HG03045 (cell line): ENCODE measurements around the gene FERD3L.
"Not testable (repeated sequence)": the region's sequence is repeated elsewhere in the genome, so short reads cannot be mapped to it uniquely, and the experiment has no call there.

Source experiments
- ATAC-seq: cut with Tn5 transposase; IDR thresholded peaks from one replicate; pipeline ENCODE4 v1.9.1; 2021; ENCODE audit warnings: mild to moderate bottlenecking, moderate library complexity; ENCODE audit not compliant: unreplicated experiment

The FERD3L gene, protein sequence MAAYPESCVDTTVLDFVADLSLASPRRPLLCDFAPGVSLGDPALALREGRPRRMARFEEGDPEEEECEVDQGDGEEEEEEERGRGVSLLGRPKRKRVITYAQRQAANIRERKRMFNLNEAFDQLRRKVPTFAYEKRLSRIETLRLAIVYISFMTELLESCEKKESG

DNA sequence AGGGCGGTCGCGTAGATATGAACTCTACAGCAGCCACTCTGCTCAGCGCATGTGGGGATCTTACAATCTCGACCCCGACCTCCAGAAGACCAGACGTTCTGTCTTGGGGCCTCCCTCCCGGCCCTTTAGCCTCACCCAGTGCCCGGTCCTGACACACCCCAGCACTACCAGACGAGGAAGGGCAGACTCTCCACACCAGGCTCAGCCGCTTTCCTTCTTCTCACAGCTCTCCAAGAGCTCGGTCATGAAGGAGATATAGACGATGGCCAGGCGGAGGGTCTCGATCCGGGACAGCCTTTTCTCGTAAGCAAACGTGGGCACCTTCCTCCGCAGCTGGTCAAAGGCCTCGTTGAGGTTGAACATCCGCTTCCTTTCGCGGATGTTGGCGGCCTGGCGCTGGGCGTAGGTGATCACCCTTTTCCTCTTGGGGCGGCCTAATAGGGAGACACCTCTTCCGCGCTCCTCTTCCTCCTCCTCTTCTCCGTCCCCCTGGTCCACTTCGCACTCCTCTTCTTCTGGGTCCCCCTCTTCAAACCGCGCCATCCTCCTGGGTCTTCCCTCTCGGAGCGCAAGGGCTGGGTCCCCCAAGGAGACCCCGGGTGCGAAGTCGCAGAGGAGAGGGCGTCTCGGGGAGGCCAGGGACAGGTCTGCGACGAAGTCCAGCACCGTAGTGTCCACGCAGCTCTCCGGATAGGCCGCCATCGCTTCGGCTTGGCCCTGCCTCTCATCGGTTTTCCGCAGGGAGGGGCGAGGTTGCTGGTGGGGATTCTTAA, at the start of gene FERD3L:
Gene FERD3L (minus strand): TSS at position 761 of the 773 bp plus-strand sequence. CDS start 59 bp downstream, at position 702.
- no peak for ATAC-seq

DNA sequence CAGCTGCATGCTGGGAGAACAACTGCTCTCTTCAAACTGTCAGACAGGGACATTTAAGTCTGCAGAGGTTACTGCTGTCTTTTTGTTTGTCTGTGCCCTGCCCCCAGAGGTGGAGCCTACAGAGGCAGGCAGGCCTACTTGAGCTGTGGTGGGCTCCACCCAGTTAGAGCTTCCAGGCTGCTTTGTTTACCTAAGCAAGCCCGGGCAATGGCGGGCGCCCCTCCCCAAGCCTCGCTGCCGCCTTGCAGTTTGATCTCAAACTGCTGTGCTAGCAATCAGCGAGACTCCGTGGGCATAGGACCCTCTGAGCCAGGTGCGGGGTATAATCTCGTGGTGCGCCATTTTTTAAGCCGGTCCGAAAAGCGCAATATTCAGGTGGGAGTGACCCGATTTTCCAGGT, 49.2 kb upstream of the FERD3L start:
- ATAC-seq: not testable (repeated sequence)

DNA sequence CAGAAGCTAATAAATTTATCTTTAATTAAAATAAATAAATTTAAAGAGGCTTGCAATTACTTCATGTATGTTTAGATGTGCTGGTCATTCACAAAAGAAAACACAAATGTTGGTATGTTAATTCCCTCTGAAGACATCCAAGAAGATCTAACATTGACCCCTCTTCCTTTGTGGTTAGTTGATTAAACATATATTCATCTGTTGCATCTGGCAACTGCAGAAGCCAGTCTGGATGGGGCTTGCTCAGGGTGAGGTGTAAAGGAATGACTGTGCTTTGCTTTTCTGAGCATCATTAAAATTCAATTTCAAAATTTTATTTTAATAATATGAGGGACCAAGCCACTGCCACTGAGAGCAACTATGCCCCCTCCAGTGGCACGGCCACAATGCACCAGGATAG, 36.4 kb upstream of the FERD3L start:
- ATAC-seq: no peak

DNA sequence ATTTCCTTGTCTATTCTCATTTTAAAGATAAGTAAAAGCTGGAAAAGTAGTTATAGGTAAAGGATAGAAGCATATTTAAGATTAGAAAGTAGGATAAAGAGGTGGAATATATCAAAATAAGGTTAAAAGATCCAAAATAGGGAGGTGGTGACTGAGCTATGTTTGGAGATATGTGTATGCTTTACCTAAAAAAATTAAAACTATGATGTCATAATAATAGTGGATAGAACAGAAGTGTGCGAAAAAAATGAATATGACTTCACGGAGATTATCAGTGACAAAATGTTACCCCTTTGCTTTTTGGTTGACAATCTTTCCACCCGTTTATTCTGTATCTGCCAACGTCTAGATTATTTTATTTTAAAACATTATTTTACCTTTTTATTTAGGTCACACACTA, 33.4 kb upstream of the FERD3L start:
- ATAC-seq: no peak

DNA sequence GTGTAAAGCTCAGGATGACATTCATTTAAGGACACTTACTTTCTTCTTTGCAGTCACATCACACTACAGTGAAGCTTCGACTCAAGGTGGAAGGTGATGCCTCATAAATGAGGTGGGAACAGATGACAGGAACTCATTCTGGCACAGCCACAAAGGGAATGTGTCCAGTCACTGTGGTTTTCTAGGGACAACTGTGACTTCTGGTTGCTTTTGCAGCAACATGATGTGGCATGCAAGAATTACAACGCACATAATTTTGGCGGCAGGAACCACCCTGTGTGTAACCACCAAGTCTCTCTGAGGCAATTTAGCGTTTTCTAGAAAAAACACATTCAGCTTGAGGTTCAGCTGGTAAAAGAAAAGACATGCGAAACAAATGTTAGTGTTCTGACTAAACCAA, 32.0 kb upstream of the FERD3L start:
- no peak for ATAC-seq

DNA sequence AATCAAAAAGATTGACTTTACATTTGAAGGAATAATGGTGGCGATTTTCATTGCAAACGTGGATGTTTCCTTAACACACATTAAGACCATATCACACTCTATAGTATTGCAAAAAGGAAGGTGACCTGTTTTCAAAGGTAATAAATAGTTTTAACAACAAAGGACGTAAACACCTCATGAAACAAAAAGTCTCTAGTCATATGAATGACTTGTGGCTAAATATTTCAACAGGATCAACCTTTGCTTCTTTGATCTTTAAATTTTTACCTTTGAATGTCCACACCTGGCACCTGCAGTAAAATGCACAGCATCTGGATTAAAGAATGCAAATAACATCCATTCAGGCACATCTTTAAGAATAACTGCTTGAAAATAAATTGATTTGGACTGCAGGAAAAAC, 30.0 kb upstream of the FERD3L start:
- ATAC-seq: no peak

DNA sequence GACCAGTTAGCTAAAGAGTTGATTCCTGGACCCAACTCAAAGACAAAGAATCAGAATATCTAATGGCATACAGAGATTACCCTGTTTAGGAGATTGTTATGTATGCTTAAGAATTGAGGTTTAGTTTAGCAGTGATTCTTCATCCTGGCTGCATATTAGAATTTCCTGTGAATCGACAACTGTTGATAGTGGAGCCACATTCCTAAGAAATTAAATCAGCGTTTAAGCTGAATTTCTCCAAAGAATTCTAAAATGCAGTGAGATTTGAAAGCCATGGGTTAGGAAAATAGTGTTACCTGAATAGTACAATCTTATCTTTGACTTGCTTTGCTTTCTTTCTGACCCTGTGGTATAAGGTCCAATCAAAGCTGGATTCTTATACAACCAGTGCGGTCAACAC, 16.4 kb upstream of the FERD3L start:
- ATAC-seq: no peak

DNA sequence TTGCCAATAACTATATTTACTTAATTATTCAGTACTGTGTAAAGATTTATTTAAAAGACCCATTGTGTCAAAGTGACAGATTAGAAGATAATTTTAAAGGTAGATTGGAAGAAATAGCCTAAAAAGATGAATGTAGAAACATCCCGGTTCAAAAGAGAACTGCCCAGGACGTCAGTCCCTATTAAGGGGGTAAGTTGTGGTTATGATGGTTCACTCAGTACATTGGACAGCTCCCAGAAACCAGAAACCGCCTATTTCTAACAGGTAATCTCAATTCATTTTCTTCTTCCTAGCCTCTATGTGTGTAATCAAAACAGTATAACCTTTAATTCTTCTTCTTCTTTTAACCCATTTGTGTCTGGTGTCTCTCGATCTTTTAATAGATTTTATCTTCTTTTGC, 1.5 kb upstream of the FERD3L start:
- ATAC-seq: no peak

DNA sequence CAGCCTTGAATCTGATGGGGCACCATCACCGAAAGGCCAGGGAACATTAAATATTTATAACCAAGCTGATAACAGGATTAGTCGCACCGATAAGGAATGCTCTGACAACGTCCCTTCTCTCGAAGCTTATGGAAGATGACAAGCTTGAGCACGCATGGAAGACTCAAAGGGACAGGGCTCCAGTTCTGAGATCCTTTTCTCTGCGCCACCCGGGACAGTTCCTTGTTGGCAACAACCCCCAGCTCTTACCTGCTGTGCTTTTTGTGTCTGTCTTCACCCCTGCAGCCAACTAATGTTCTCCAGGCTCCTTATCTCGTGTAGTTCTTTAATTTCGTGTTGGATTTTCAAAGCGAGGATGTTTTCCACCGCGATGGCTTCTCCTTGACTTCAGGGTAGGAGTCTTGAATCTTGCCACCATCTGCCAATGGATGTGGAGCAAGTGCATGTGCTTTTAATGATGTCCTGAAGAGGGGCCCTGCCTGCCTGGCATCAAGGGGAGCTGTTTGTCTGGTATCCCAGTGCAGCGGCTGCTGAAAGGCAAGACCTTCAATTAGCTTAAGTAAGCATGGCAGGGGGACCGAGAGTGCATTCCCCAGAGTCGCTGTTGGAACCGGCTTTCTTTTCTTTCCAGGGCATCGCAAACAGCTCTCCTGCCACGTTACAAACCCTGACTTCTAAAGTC, 354 bp upstream of the FERD3L start:
- ATAC-seq: no peak

DNA sequence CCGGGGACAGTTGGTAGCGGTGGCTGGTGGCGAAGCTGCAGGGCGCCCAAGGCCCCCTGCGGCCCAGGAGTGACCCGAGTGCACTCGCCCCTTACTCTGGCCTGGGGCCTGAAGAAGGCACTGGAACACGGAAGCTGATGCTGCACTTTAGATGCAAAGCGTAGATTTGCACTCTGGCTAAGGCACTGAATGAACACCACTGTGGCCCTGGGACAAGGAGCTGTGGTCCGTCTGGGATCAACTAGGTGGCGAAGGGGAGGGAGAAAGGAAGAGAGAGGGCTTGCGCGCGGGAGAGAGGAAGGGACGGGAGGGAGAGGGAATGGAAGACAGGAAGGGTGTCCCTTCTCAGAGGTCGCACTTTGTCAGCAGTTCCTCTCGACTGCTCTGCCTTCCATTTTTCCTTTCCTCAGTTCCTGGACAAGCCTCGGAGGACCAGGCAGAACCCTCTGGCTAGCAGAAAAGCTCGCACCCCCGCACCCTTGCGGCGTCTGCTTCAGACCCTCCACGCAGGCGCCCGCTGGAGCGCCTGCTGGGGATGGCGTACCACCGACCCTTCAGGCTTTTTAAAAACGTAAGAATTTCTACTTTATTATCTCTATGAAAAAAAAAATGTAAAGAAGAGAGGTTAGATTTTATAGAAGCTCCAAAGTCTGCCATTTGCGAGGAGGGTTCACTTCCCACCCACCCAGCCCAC, 1.2 kb downstream of the FERD3L start:
- ATAC-seq: no peak

DNA sequence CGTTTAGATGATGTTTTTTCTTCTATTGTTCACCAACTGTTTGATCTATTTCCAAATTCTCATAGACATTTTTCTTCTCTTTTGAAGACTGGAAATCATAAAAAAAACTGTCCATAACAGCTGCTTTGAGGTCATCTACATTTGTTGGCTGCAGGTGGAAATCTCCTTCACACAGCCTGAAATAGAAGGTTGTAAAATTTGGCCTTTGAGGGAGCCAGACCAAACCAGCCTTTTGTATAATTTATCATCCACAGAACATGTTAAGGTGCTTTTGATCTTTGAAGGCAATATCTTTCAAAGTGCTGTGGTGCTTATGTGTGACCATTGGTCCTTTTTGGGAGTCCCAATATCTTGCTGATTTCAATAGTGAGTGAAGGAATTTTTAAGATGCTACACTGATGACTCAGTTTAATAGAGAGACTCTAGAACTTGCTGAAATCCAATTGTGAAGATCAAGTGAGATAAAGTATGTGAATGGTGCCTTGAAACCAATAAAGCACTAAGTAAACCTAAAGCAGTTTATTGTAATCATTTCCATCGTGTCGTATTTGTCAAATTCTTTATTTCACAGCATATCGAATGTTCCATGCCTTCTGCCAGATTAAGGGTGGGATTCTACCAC, 5.4 kb downstream of the FERD3L start:
- ATAC-seq: no peak

DNA sequence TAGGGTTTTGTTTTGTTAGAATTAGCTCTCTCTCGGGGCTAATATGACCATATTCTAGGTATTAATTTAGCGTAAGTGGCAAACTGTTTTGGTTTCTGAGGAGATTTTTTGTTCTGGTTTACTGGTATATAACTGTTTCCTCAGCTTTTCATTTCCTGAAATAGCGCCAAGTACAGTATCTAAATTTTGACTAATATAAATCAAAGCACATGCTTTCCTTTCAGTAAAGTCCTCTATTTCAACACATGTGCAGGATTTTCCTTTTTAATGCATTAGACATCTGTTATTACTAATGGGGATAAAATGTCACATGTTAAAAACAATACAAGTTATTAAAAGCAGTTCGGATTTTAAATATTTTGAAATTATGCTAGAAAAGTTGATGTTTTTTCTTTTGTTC, 11.3 kb downstream of the FERD3L start:
- no peak for ATAC-seq

DNA sequence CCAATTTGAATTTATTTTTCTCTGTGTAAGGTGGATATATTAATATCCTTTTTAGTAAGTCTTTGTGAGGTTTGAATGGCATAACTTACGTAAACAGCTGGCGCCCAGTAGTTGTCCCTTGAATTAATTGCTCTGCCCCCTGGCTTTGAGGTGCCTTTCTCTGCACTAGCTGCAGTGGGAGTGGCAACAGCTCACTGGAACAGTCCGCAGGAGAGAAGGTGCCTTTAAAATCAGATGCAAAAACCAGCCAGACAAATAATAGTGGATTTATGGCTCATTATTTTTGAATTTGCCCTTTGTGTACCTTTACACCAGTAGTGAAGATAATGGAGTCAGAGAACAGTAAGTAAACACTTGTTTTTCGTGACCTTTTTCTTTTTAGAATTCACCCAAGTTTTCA, 11.8 kb downstream of the FERD3L start:
- no peak for ATAC-seq

DNA sequence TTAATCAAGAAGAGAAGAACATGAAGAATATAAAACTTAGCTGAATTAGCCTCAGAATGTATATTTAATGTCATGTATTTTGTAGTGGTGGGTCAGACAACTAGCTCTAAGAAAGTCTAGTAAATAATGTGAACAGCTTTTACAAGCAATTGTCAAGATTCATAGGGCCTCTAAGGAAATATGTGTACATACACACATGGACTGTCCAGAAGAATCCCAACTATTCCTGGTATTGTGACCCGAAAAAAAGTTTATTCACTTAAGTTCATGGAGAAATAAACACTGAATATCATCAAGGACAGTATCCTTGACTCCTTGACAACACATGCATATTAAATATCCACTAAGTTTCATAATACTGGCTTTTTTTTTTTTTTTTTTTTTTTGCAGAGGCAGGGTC, 16.4 kb downstream of the FERD3L start:
- ATAC-seq: no peak

DNA sequence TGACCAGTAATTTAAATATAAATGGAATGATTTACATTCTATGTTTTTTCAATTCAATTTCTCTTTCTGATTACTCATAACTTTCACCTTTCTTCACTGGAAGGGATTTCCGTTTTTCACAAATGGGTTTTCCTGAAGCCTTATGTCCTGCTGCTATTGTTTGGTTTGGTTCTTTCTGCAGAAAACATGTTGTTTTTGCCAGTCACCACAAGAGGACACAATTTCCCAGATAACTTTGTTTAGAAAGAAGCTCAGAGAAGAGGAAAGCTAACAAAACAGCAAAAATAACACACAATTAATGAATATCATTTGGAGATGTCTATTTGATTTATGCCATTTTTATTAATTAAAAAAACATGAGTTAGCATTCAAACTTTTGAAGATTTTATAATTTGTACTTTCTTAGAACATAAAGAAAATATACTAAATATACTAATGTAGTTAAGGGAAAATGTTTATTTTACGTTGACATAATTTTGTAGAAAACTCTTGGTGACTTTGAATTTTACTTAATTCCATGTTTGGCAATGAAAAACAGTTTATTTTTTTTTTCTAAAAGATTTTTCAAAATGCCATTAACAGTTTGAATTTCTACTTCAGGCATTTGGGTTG, 23.1 kb downstream of the FERD3L start:
- no peak for ATAC-seq

DNA sequence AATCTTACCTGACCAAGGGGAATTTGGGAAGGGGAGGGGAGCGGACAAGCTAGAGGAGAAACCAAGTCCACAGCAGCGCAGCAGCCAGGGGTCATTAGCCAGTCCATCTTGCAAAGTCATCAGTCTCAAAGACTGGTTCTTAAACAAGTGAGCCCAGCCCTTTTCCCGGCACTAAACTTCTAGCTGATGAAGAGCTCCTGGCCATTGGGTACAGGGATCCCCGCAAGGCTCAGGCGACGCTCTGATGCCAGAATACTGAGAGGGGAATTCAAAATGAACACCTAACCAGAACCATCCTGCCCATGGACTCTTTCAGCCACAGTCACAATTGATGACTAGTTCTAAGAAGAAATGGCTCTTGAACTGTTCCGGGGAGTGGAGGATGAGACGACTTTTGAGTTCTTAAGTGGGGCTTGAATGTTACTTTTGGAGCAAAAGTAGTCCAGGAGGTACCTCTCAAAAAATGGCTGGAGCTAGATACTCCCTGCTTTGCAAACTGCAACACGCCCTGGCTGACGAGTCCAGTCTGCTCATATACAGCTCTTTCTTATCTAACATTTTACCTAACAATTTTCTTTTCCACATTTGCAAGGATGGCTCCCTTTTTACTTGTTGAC, 25.2 kb downstream of the FERD3L start:
- no peak for ATAC-seq

DNA sequence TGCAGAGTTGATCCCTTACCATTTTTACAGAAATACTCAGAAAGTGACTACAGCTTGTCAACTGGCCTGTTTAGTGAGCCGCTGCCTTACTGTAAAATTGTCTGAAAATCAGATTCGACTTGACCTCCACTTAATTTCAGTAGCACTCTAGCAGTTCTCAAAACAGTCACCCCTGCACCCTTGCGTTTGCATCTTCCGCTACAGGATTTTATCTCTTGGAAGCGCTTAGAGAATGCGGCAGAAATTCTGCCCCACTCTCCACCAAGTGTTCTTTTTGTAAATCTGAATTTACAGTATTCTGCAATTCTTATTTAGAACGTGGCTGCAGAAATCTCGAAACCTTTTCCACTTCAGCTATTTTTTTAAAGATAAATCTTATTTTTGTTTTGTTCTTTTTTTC, 25.8 kb downstream of the FERD3L start:
- no peak for ATAC-seq

DNA sequence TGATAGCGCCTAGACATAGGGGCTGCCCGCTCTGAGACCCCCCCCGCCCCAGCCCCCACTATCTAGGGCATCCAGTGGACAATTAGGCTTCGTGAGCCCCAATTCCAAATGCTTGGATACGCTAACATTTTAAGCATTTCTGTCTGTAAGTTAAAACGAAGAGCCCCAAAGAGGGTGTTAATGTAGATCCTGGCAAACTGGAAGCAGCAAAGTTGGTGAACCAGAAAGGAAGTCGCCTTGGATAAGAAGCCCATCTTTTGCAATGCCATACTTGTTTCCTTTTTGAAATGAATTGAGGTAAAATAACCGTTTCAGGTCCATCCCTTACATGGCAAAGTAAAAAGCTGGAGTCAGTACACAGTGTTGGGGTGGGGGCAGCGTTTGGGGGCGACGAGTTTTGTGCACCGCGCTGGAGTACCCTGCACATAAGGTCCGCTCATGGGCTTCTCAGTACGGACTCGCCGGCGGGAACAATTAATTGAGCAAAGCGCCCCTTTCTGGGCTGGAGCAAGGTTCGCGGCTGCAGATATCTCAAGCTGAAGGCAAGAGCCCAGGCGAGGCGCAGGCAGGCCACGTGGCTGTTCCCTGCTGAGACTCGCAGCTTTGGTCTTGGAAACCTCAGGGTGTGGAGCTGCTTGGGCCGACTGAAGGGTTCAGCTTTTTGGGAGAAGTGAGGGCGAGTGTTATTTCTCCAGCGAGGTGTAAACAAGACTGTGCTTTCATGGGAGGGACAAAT, 26.4 kb downstream of the FERD3L start:
- ATAC-seq: no peak

DNA sequence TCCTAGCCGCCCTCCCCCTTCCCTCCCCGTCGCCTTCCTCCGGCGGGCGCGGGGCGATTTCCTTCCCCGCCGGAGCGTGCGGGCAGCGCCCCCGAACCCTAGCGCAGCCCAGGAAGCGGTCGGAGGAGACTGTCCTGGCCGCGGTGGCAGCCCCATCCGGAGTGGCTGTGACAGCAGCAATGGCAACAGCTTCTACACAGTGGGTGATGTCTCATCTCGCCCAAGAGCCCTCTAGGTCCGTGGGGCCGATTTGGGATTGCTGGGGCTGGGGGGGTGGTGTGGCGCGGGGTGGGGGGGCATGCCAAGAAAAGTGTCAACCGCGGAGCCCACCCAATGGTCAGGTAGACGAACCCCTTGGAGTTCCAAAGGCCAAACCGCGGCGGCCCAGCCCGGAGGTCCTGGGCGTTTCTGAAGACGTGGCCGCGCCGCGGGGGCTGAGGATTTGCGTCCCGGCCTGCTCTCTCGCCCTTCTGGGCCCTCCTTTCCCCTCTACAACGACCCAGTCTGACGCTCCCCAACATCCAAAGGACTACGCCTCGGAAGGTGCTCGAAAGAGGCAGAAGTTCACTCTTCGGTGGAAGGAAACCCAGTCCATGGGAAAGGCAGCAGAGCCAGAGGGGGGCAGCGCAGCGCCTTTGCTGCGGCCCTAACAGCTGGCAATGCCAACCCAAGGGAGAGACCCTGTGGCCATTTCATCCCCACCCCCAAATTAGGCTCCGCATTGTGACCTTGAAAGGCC, 27.2 kb downstream of the FERD3L start:
- no peak for ATAC-seq
